H1 (cell line): ENCODE measurements around the gene RAD18. TPM values are rescaled to one million over a fixed set of nuclear protein-coding genes. Genes with fewer than 3 reads are reported as not detected.

Experiments
- BRCA1 ChIP-seq: IDR thresholded peaks from 2 replicates; pipeline ENCODE4 v1.6.1; 2012; ENCODE audit warnings: low read depth, low read length, improper control_type of control experiment
- EP300 ChIP-seq, 2 experiments: IDR thresholded peaks; 1 replicate in 1 of 2; 2 replicates in 1 of 2; pipeline ENCODE4 v1.6.1; 2011 to 2012; ENCODE audit warnings: low read depth in 2 of 2, low read length in 2 of 2, mild to moderate bottlenecking in 2 of 2, borderline replicate concordance in 1 of 2, inconsistent platforms in 1 of 2, moderate library complexity in 1 of 2
- GABPA ChIP-seq: IDR thresholded peaks from 2 replicates; pipeline ENCODE4 v1.6.1; 2011; ENCODE audit warnings: mild to moderate bottlenecking, low read length, moderate library complexity, borderline replicate concordance; ENCODE audit not compliant: insufficient read depth
- GTF2F1 ChIP-seq: IDR thresholded peaks from 2 replicates; pipeline ENCODE4 v1.6.1; 2012; ENCODE audit warnings: low read depth, low read length, improper control_type of control experiment, borderline replicate concordance
- HDAC6 ChIP-seq: IDR thresholded peaks from one replicate; pipeline ENCODE4 v1.7.1; 2012; ENCODE audit warnings: low read depth, mild to moderate bottlenecking, inconsistent platforms, low read length, moderate library complexity
- POLR2A ChIP-seq, 2 experiments: IDR thresholded peaks; 1 replicate in 1 of 2; 2 replicates in 1 of 2; pipeline ENCODE4 v1.6.1; 2011; ENCODE audit warnings: low read depth in 2 of 2, low read length in 2 of 2, mild to moderate bottlenecking in 2 of 2; ENCODE audit errors: control extremely low read depth in 1 of 2
- RNF2 ChIP-seq: fragments of 200-900, 300-1000 bp; sonication (generic); IDR thresholded peaks from 2 replicates; pipeline ENCODE4 v1.7.1; 2016; ENCODE audit warnings: borderline replicate concordance, low read depth, mild to moderate bottlenecking, antibody characterized with exemption, low read length; ENCODE audit not compliant: poor library complexity, severe bottlenecking; ENCODE audit errors: missing control alignments
- SP1 ChIP-seq: IDR thresholded peaks from 2 replicates; pipeline ENCODE4 v1.6.1; 2011; ENCODE audit warnings: low read depth, low read length
- SP4 ChIP-seq: IDR thresholded peaks from 2 replicates; pipeline ENCODE4 v1.6.1; 2012; ENCODE audit warnings: low read length, inconsistent platforms
- TCF12 ChIP-seq: IDR thresholded peaks from 2 replicates; pipeline ENCODE4 v1.6.1; 2011; ENCODE audit warnings: low read depth, mild to moderate bottlenecking, low read length
- polyA plus RNA-seq, 7 experiments: library from polyadenylated mRNA; depleted of rRNA in 3 of 7; stranded (reverse) in 5 of 7; unstranded in 2 of 7; fragments of >200 nt in 5 of 7; fragments of 200-250 nt in 2 of 7; gene quantifications; 1 replicate in 5 of 7; 2 replicates in 1 of 7; 4 replicates in 1 of 7; pipeline versions ENCODE4 v1.2.1 to v1.2.3, GENCODE V29; 2011 to 2013; ENCODE audit warnings: missing spikeins in 2 of 7, mixed read lengths in 2 of 7
- total RNA-seq: library from RNA; stranded (reverse); fragmentation: NEBNext Ultra II Directional; extraction: Animal tissue kit (Norgen Biotek cat#: 25700); gene quantifications from 2 replicates; pipeline ENCODE4 v1.2.1, GENCODE V29; 2021
- TF ChIP-seq, protein P1 (sequence below): fragments of 300-600 bp; sonication (generic); IDR thresholded peaks from 2 replicates; pipeline ENCODE4 v1.7.1; 2012; ENCODE audit warnings: low read length, moderate library complexity, mild to moderate bottlenecking, inconsistent platforms; ENCODE audit not compliant: insufficient replicate concordance

The RAD18 gene
- total and polyA plus RNA-seq, 2 of the 8 experiments (the other 6 are each of a cell fraction or from before 2014, with no cell fraction given): 13.0 to 23.2 TPM

DNA sequence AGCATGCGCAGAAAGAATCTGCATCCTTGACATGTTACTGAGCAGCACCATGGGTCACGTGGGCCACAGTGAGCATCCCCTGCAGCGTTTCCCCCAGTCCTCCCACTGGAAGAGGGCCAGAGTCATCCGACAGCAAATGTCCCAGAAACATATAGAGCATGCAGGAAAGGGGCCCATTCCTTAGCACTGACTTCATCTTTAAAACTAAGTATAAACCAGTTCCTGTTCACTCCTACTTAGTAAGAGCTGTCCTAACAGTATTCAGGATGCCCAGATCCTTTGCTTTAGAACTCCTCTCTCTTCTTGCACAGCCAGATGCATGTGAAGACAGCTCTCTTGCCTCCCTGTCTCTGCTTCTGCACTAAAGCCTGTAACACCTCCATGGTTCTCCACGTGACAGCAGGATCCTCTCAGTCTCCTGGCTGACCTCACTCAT lies 114.6 kb downstream of the RAD18 start (continued):
- TF ChIP-seq, protein P1, sequence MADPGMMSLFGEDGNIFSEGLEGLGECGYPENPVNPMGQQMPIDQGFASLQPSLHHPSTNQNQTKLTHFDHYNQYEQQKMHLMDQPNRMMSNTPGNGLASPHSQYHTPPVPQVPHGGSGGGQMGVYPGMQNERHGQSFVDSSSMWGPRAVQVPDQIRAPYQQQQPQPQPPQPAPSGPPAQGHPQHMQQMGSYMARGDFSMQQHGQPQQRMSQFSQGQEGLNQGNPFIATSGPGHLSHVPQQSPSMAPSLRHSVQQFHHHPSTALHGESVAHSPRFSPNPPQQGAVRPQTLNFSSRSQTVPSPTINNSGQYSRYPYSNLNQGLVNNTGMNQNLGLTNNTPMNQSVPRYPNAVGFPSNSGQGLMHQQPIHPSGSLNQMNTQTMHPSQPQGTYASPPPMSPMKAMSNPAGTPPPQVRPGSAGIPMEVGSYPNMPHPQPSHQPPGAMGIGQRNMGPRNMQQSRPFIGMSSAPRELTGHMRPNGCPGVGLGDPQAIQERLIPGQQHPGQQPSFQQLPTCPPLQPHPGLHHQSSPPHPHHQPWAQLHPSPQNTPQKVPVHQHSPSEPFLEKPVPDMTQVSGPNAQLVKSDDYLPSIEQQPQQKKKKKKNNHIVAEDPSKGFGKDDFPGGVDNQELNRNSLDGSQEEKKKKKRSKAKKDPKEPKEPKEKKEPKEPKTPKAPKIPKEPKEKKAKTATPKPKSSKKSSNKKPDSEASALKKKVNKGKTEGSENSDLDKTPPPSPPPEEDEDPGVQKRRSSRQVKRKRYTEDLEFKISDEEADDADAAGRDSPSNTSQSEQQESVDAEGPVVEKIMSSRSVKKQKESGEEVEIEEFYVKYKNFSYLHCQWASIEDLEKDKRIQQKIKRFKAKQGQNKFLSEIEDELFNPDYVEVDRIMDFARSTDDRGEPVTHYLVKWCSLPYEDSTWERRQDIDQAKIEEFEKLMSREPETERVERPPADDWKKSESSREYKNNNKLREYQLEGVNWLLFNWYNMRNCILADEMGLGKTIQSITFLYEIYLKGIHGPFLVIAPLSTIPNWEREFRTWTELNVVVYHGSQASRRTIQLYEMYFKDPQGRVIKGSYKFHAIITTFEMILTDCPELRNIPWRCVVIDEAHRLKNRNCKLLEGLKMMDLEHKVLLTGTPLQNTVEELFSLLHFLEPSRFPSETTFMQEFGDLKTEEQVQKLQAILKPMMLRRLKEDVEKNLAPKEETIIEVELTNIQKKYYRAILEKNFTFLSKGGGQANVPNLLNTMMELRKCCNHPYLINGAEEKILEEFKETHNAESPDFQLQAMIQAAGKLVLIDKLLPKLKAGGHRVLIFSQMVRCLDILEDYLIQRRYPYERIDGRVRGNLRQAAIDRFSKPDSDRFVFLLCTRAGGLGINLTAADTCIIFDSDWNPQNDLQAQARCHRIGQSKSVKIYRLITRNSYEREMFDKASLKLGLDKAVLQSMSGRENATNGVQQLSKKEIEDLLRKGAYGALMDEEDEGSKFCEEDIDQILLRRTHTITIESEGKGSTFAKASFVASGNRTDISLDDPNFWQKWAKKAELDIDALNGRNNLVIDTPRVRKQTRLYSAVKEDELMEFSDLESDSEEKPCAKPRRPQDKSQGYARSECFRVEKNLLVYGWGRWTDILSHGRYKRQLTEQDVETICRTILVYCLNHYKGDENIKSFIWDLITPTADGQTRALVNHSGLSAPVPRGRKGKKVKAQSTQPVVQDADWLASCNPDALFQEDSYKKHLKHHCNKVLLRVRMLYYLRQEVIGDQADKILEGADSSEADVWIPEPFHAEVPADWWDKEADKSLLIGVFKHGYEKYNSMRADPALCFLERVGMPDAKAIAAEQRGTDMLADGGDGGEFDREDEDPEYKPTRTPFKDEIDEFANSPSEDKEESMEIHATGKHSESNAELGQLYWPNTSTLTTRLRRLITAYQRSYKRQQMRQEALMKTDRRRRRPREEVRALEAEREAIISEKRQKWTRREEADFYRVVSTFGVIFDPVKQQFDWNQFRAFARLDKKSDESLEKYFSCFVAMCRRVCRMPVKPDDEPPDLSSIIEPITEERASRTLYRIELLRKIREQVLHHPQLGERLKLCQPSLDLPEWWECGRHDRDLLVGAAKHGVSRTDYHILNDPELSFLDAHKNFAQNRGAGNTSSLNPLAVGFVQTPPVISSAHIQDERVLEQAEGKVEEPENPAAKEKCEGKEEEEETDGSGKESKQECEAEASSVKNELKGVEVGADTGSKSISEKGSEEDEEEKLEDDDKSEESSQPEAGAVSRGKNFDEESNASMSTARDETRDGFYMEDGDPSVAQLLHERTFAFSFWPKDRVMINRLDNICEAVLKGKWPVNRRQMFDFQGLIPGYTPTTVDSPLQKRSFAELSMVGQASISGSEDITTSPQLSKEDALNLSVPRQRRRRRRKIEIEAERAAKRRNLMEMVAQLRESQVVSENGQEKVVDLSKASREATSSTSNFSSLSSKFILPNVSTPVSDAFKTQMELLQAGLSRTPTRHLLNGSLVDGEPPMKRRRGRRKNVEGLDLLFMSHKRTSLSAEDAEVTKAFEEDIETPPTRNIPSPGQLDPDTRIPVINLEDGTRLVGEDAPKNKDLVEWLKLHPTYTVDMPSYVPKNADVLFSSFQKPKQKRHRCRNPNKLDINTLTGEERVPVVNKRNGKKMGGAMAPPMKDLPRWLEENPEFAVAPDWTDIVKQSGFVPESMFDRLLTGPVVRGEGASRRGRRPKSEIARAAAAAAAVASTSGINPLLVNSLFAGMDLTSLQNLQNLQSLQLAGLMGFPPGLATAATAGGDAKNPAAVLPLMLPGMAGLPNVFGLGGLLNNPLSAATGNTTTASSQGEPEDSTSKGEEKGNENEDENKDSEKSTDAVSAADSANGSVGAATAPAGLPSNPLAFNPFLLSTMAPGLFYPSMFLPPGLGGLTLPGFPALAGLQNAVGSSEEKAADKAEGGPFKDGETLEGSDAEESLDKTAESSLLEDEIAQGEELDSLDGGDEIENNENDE: no peak
- TF ChIP-seq EP300 (IDR thresholded peaks at IDR 0.05; ENCODE audit: borderline replicate concordance in 1 of 2, low read depth in 2 of 2, low read length in 2 of 2) (no peak), RNF2 (no peak), BRCA1 (no peak), POLR2A (IDR thresholded peaks at IDR 0.05; ENCODE audit: control extremely low read depth in 1 of 2, low read depth in 2 of 2, low read length in 2 of 2) (no peak), TCF12 (no peak), SP4 (no peak), SP1 (no peak), GABPA (no peak), GTF2F1 (no peak), HDAC6 (no peak)
